Measurements from ENCODE around the gene PTPRM.

DNA sequence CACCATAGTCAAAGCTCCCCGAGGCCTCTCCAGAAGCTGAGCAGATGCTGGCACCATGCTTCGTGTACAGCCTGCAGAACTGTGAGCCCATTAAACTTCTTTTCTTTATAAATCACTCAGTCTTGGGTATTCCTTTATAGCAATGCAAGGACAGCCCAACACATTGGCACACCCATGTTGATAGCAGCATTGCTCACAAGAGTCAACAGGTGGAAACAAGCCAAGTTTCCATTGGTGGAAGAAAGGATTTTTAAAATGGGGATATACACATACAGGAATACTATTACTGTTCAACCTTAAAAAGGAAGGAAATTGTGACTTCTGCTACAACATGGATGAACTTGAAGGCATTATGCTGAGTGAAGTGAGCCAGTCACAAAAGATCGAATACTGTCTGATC lies 855.3 kb downstream of the PTPRM start:
- TF ChIP-seq, protein P1, sequence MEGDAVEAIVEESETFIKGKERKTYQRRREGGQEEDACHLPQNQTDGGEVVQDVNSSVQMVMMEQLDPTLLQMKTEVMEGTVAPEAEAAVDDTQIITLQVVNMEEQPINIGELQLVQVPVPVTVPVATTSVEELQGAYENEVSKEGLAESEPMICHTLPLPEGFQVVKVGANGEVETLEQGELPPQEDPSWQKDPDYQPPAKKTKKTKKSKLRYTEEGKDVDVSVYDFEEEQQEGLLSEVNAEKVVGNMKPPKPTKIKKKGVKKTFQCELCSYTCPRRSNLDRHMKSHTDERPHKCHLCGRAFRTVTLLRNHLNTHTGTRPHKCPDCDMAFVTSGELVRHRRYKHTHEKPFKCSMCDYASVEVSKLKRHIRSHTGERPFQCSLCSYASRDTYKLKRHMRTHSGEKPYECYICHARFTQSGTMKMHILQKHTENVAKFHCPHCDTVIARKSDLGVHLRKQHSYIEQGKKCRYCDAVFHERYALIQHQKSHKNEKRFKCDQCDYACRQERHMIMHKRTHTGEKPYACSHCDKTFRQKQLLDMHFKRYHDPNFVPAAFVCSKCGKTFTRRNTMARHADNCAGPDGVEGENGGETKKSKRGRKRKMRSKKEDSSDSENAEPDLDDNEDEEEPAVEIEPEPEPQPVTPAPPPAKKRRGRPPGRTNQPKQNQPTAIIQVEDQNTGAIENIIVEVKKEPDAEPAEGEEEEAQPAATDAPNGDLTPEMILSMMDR (IDR thresholded peaks at IDR 0.05): no peak
- TF ChIP-seq, protein P2, sequence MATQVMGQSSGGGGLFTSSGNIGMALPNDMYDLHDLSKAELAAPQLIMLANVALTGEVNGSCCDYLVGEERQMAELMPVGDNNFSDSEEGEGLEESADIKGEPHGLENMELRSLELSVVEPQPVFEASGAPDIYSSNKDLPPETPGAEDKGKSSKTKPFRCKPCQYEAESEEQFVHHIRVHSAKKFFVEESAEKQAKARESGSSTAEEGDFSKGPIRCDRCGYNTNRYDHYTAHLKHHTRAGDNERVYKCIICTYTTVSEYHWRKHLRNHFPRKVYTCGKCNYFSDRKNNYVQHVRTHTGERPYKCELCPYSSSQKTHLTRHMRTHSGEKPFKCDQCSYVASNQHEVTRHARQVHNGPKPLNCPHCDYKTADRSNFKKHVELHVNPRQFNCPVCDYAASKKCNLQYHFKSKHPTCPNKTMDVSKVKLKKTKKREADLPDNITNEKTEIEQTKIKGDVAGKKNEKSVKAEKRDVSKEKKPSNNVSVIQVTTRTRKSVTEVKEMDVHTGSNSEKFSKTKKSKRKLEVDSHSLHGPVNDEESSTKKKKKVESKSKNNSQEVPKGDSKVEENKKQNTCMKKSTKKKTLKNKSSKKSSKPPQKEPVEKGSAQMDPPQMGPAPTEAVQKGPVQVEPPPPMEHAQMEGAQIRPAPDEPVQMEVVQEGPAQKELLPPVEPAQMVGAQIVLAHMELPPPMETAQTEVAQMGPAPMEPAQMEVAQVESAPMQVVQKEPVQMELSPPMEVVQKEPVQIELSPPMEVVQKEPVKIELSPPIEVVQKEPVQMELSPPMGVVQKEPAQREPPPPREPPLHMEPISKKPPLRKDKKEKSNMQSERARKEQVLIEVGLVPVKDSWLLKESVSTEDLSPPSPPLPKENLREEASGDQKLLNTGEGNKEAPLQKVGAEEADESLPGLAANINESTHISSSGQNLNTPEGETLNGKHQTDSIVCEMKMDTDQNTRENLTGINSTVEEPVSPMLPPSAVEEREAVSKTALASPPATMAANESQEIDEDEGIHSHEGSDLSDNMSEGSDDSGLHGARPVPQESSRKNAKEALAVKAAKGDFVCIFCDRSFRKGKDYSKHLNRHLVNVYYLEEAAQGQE (IDR thresholded peaks at IDR 0.05; ENCODE audit: insufficient read depth in 1 of 2, low read depth in 2 of 2, low read length in 1 of 2): no peak
- TF ChIP-seq SIN3A (IDR thresholded peaks at IDR 0.05; ENCODE audit: borderline replicate concordance, insufficient read depth, low read depth, low read length) (no peak), TCF7L2 (IDR thresholded peaks at IDR 0.05; ENCODE audit: low read depth, low read length) (no peak), POLR2AphosphoS5 (IDR thresholded peaks at IDR 0.05; ENCODE audit: low read depth, low read length) (no peak)

Data from Panc1 (cell line).